Effector memory CD4-positive, alpha-beta T cell (primary cell): ENCODE results near the gene TOGARAM2.

Source experiments
- DNase-seq, 3 donors: peaks; one replicate each; pipeline ENCODE4 v3.0.0-alpha.2; 2020
- H3K27ac ChIP-seq: 2 replicates; pipeline ENCODE4 v1.7.0; 2013; ENCODE audit warnings: mild to moderate bottlenecking, low read length, moderate library complexity; ENCODE audit not compliant: insufficient read depth, poor library complexity, severe bottlenecking
- H3K27me3 ChIP-seq: replicated peaks from 2 replicates; pipeline ENCODE4 v1.7.0; 2013; ENCODE audit warnings: mild to moderate bottlenecking, low read length; ENCODE audit not compliant: insufficient read depth, control insufficient read depth, poor library complexity, severe bottlenecking
- H3K36me3 ChIP-seq: 2 replicates; pipeline ENCODE4 v1.7.0; 2013; ENCODE audit warnings: mild to moderate bottlenecking, low read length, moderate library complexity; ENCODE audit not compliant: control insufficient read depth, insufficient read depth
- H3K4me1 ChIP-seq: 2 replicates; pipeline ENCODE4 v1.7.0; 2013; ENCODE audit warnings: low read length, mild to moderate bottlenecking; ENCODE audit not compliant: control insufficient read depth, insufficient read depth, poor library complexity, severe bottlenecking
- H3K4me3 ChIP-seq: 2 replicates; pipeline ENCODE4 v1.7.0; 2013; ENCODE audit warnings: low read length, low read depth, mild to moderate bottlenecking; ENCODE audit not compliant: insufficient read depth, poor library complexity, severe bottlenecking
- H3K9me3 ChIP-seq: 2 replicates; pipeline ENCODE4 v1.7.0; 2013; ENCODE audit warnings: mild to moderate bottlenecking, low read length, moderate library complexity; ENCODE audit not compliant: control insufficient read depth

TOGARAM2 gene

GRCh38 chr2:29047083-29047845, 66.2 kb downstream of the TOGARAM2 start:
- Histone ChIP-seq H3K27ac (no peak overlapping the region), H3K4me1 (no peaks in the 10 kb centered on the region), H3K27me3 (no peaks in the 10 kb centered on the region), H3K36me3 (no peaks in the 10 kb centered on the region), H3K4me3 (no peak overlapping the region), H3K9me3 (no peaks in the 10 kb centered on the region)
- DNase-seq, result no peak

DNA sequence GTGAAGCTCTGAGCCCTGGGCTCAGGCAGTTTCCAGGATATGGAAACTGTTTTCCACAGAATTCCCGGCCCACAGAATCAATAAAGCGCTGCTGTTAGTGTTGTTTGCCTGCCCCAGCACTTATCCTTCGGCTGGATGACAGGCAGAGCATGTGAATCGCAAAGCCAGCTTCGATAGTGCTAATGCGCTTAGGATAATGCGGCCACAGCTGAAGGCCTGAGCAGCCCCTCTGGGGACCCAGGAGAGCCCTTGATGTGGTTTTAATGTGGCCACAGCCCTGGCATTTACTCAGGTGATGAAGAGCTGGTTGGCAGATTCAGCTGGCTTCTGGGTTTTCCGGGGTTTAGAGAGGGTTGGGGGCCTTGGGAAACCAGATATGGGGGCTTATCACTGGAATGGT, 69.5 kb downstream of the TOGARAM2 start:
- Histone ChIP-seq H3K36me3 (no peaks in the 10 kb centered on the region), H3K27me3 (no peaks in the 10 kb centered on the region), H3K4me3 (no peak overlapping the region), H3K9me3 (no peaks in the 10 kb centered on the region), H3K4me1 (no peaks in the 10 kb centered on the region), H3K27ac (no peak overlapping the region)
- DNase-seq, result no peak

GRCh38 chr2:29051730-29052129, 70.6 kb downstream of the TOGARAM2 start:
- H3K36me3 ChIP-seq, result no peaks in the 10 kb centered on the region
- H3K4me1 ChIP-seq, result no peaks in the 10 kb centered on the region
- H3K27me3 ChIP-seq, result no peaks in the 10 kb centered on the region
- H3K27ac ChIP-seq, result no peak overlapping the region
- DNase-seq, result no peak
- H3K4me3 ChIP-seq, result no peak overlapping the region
- no peaks in the 10 kb centered on the region for H3K9me3 ChIP-seq

- no peaks in the 10 kb centered on the region for H3K9me3 ChIP-seq
- no peak overlapping the region for H3K4me3 ChIP-seq
- no peaks in the 10 kb centered on the region for H3K27me3 ChIP-seq
- no peaks in the 10 kb centered on the region for H3K36me3 ChIP-seq
- H3K4me1 ChIP-seq, result no peaks in the 10 kb centered on the region
- DNase-seq, result no peak
- H3K27ac ChIP-seq, result no peak overlapping the region
Measured at GRCh38 chr2:29052807-29053206, 71.7 kb downstream of the TOGARAM2 start.

GRCh38 chr2:29053223-29053622, 72.1 kb downstream of the TOGARAM2 start:
- Histone ChIP-seq H3K4me1 (no peaks in the 10 kb centered on the region), H3K27ac (no peak overlapping the region), H3K9me3 (no peaks in the 10 kb centered on the region)

DNA sequence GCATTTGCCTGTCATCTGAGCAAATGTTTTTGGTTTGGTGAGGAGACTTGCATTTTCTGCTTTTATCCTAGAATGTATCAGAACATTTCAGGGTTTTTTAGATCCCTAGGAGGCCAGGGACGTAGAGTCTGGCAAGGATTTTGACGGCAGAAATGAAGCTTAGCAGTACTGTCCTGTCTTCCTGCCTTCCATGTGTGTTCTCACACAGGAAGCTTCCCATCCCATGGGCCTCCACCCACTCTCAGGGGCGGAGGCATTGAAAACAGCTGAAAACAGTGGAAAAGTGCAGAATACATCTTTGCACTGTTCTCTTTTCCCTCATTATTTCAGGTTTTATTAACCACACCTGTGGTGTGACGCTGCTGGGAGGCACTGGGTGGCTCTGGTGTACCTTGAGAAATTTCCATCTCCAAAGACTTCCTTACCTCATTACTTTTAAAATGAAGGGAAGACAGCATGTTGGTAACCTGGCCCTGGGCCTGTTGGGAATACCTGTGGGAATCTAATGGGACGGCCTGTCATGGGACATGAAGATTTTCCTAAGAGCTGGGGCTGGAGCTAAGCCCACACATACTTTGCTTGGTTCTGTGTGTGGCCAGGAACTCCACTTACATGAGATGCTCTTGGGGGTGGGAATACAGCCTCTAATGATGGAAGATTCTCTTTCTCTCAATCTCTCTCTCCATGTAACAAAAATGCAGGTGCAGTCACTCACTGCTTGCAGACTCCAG, 72.7 kb downstream of the TOGARAM2 start:
- DNase-seq, result no peak

More at GRCh38 chr2:29053223-29053622, 72.1 kb downstream of the TOGARAM2 start:
- Histone ChIP-seq H3K27me3 (no peaks in the 10 kb centered on the region), H3K36me3 (no peaks in the 10 kb centered on the region), H3K4me3 (no peak overlapping the region)
- no peak for DNase-seq

DNA sequence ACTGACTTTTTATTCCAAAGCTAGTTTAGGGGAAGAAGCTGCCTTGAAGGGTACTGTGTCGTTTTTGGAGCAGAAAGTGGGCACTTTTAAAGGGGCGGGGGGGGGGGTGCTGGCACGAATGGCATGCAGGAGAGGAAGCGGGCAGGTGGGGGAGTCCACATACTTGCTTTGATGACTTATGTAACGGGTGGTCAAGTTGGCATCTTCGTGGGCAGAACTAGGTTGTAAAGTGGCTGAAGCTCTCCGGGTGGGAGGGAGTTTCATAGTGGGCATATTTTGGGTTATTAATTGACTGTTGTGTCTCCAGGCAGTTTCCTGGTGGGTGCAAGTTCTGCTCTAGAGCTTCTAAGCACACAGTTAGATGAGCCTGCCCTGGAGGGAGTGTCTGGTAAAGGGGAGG, 73.3 kb downstream of the TOGARAM2 start:
- Histone ChIP-seq H3K36me3 (no peaks in the 10 kb centered on the region), H3K27ac (no peak overlapping the region), H3K4me3 (no peak overlapping the region), H3K27me3 (no peaks in the 10 kb centered on the region), H3K9me3 (no peaks in the 10 kb centered on the region), H3K4me1 (no peaks in the 10 kb centered on the region)
- DNase-seq, result no peak

More for the DNA sequence above, 72.7 kb downstream of the TOGARAM2 start:
- Histone ChIP-seq H3K36me3 (no peaks in the 10 kb centered on the region), H3K27ac (no peak overlapping the region), H3K4me1 (no peaks in the 10 kb centered on the region), H3K27me3 (no peaks in the 10 kb centered on the region), H3K9me3 (no peaks in the 10 kb centered on the region), H3K4me3 (no peak overlapping the region)

DNA sequence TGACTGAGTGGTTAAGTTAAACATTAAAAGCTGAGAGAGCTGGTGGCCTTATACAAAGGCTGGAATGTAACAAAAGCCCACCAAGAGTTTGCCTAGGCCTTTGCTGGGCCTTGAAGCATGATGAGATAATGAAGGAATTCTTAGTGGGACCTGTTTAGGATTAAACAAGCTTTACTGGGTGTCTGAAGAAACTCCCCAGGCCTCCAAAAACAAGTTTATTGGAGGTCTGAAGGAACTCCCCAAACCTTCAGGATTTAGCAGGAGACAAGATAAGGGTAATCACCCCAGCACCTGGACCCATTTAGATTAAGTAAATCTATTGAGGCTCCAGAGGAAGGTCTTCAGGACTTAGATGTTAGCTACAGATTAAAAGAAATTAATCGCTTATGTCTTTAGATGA, 74.5 kb downstream of the TOGARAM2 start:
- Histone ChIP-seq H3K4me1 (no peaks in the 10 kb centered on the region), H3K27me3 (no peaks in the 10 kb centered on the region), H3K9me3 (no peaks in the 10 kb centered on the region), H3K27ac (no peak overlapping the region), H3K36me3 (no peaks in the 10 kb centered on the region), H3K4me3 (no peak overlapping the region)
- DNase-seq, result no peak

DNA sequence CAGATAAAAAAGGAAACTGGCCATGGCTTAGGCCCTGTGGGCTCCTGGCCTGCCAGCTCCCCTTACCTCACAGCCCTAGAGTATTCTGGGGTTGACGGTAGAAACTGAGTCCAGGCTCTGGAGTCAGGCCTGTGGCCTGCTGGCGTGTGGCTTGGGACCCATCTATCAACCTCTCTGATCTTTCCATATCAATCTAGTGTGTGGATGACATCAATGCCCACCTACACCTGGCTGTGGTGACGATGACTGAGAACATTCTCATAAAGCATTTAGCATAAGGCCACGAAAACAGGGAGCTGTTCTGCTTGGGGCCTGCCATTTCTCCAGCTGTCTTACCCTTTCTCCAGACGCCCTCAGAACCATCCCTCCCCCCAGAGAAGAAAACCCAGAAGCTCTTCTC, 75.4 kb downstream of the TOGARAM2 start:
- Histone ChIP-seq H3K4me3 (no peak overlapping the region), H3K27me3 (no peaks in the 10 kb centered on the region)
- no peak for DNase-seq

GRCh38 chr2:29057006-29057405, 75.9 kb downstream of the TOGARAM2 start:
- no peaks in the 10 kb centered on the region for H3K9me3 ChIP-seq
- no peak overlapping the region for H3K4me3 ChIP-seq
- H3K36me3 ChIP-seq, result no peaks in the 10 kb centered on the region
- no peaks in the 10 kb centered on the region for H3K27me3 ChIP-seq
- no peaks in the 10 kb centered on the region for H3K4me1 ChIP-seq
- H3K27ac ChIP-seq, result no peak overlapping the region
- no peak for DNase-seq

More for the DNA sequence above, 75.4 kb downstream of the TOGARAM2 start:
- Histone ChIP-seq H3K27ac (no peak overlapping the region), H3K9me3 (no peaks in the 10 kb centered on the region), H3K4me1 (no peaks in the 10 kb centered on the region), H3K36me3 (no peaks in the 10 kb centered on the region)
